HepG2 (cell line): ENCODE measurements around the gene RSL1D1. TPM values are rescaled to one million over a fixed set of nuclear protein-coding genes. Genes with fewer than 3 reads are reported as not detected.

Experiments
- AKNA ChIP-seq: sonication (generic); formaldehyde crosslinking; IDR thresholded peaks from 2 replicates; pipeline ENCODE4 v1.4.0; 2020; ENCODE audit warnings: missing genetic modification reagents, borderline replicate concordance
- ARID2 ChIP-seq: sonication (generic); formaldehyde crosslinking; IDR thresholded peaks from 2 replicates; pipeline ENCODE4 v1.8.1; 2022; ENCODE audit warnings: mild to moderate bottlenecking, missing genetic modification reagents, borderline replicate concordance
- ARNT2 ChIP-seq: sonication (generic); formaldehyde crosslinking; IDR thresholded peaks from 2 replicates; pipeline ENCODE4 v1.8.0; 2022; ENCODE audit warnings: mild to moderate bottlenecking, low read depth, missing genetic modification reagents, moderate library complexity
- ATF6 ChIP-seq: sonication (generic); formaldehyde crosslinking; conservative IDR thresholded peaks from 2 replicates; pipeline ENCODE4 v1.4.0; 2020; ENCODE audit warnings: missing genetic modification reagents
- BORCS8-MEF2B ChIP-seq: sonication (generic); formaldehyde crosslinking; IDR thresholded peaks from 2 replicates; pipeline ENCODE4 v1.8.0; 2022; ENCODE audit warnings: mild to moderate bottlenecking, missing genetic modification reagents
- CBX5 ChIP-seq: sonication (generic); formaldehyde crosslinking; IDR thresholded peaks from 2 replicates; pipeline ENCODE4 v1.4.0; 2020; ENCODE audit warnings: missing genetic modification reagents, borderline replicate concordance
- NFYC ChIP-seq: IDR thresholded peaks from 2 replicates; pipeline ENCODE4 v1.6.1; 2016; ENCODE audit warnings: missing genetic modification reagents, missing compliant biosample characterization
- PCBP2 ChIP-seq: fragments of 200-400 bp; formaldehyde crosslinking; optimal IDR thresholded peaks from 2 replicates; pipeline ENCODE3; 2018; ENCODE audit warnings: low read length, low read depth; ENCODE audit not compliant: poor library complexity, severe bottlenecking
- RBM39 ChIP-seq: fragments of 200-400 bp; formaldehyde crosslinking; IDR thresholded peaks from one replicate; pipeline ENCODE4 v1.6.1; 2018; ENCODE audit warnings: antibody characterized with exemption, mild to moderate bottlenecking, low read depth, low read length; ENCODE audit not compliant: poor library complexity, severe bottlenecking
- SRSF1 ChIP-seq: fragments of 200-400 bp; formaldehyde crosslinking; optimal IDR thresholded peaks from 2 replicates; pipeline ENCODE3; 2017; ENCODE audit warnings: mild to moderate bottlenecking, low read depth, low read length, moderate library complexity
- TSC22D2 ChIP-seq: sonication (generic); formaldehyde crosslinking; IDR thresholded peaks from 2 replicates; pipeline ENCODE4 v1.5.1; 2020; ENCODE audit warnings: missing genetic modification reagents, mild to moderate bottlenecking, borderline replicate concordance
- XBP1 ChIP-seq: sonication (generic); formaldehyde crosslinking; IDR thresholded peaks from 2 replicates; pipeline ENCODE4 v1.5.0; 2020; ENCODE audit warnings: missing genetic modification reagents
- YEATS2 ChIP-seq: sonication (generic); formaldehyde crosslinking; IDR thresholded peaks from 2 replicates; pipeline ENCODE4 v1.4.0; 2020; ENCODE audit warnings: missing genetic modification reagents, borderline replicate concordance
- ZBTB20 ChIP-seq: sonication (generic); formaldehyde crosslinking; IDR thresholded peaks from 2 replicates; pipeline ENCODE4 v1.8.1; 2023; ENCODE audit warnings: missing genetic modification reagents, low read depth, mild to moderate bottlenecking, borderline replicate concordance
- ZEB1 ChIP-seq: IDR thresholded peaks from 2 replicates; pipeline ENCODE4 v1.6.1; 2012; ENCODE audit warnings: mild to moderate bottlenecking, low read depth, inconsistent platforms; ENCODE audit not compliant: insufficient replicate concordance
- ZNF180 ChIP-seq: sonication (generic); formaldehyde crosslinking; IDR thresholded peaks from 2 replicates; pipeline ENCODE4 v1.4.0; 2020; ENCODE audit warnings: low read depth, missing genetic modification reagents, borderline replicate concordance
- ZNF30 ChIP-seq: sonication (generic); formaldehyde crosslinking; IDR thresholded peaks from 2 replicates; pipeline ENCODE4 v1.5.0; 2020; ENCODE audit warnings: mild to moderate bottlenecking, missing genetic modification reagents
- ZNF333 ChIP-seq: sonication (generic); formaldehyde crosslinking; IDR thresholded peaks from 2 replicates; pipeline ENCODE4 v1.4.0; 2020; ENCODE audit warnings: mild to moderate bottlenecking, missing genetic modification reagents, borderline replicate concordance
- ZNF33A ChIP-seq: sonication (generic); formaldehyde crosslinking; IDR thresholded peaks from 2 replicates; pipeline ENCODE4 v1.5.1; 2020; ENCODE audit warnings: missing genetic modification reagents, mild to moderate bottlenecking, moderate library complexity, borderline replicate concordance
- ZNF562 ChIP-seq: sonication (generic); formaldehyde crosslinking; IDR thresholded peaks from 2 replicates; pipeline ENCODE4 v1.8.0; 2022; ENCODE audit warnings: missing genetic modification reagents, borderline replicate concordance
- ZNF563 ChIP-seq: sonication (generic); formaldehyde crosslinking; IDR thresholded peaks from 2 replicates; pipeline ENCODE4 v1.8.0; 2022; ENCODE audit warnings: mild to moderate bottlenecking, moderate library complexity, missing genetic modification reagents
- ZSCAN31 ChIP-seq: sonication (generic); formaldehyde crosslinking; IDR thresholded peaks from 2 replicates; pipeline ENCODE4 v1.5.0; 2020; ENCODE audit warnings: low read depth, mild to moderate bottlenecking, missing genetic modification reagents
- polyA plus RNA-seq, 8 experiments: library from polyadenylated mRNA; depleted of rRNA in 3 of 8; stranded (reverse) in 7 of 8; unstranded in 1 of 8; fragments of >200 nt; fragmentation: Illumina TruSeq in 4 of 8; extraction: Trizol in 4 of 8; gene quantifications; 2 replicates each; pipeline versions ENCODE4 v1.2.1 to v1.2.3, GENCODE V29; 2011 to 2016; ENCODE audit warnings: low read depth in 4 of 8, missing spikeins in 1 of 8, mixed read lengths in 1 of 8; ENCODE audit not compliant: insufficient read depth in 1 of 8
- total RNA-seq, 5 experiments: library from RNA; depleted of rRNA; stranded (reverse); fragments of >200 nt; fragmentation: Illumina TruSeq; extraction: Trizol; gene quantifications; 2 replicates each; pipeline ENCODE4 v1.2.3, GENCODE V29; 2016; ENCODE audit warnings: low read depth in 1 of 5

Gene RSL1D1
- total and polyA plus RNA-seq, 2 of the 13 experiments (the other 11 are each of a cell fraction or from before 2014, with no cell fraction given): 187 to 343 TPM

GRCh38 chr16:11796227-11797165 lies 54.8 kb downstream of the RSL1D1 start (continued):
- TF ChIP-seq ZNF33A (CRISPR knock-in tag) (0 out of 2 replicates have a peak, but pooled peaks have one; percentile 63), RBM39 (peak; percentile 94), AKNA (peak; percentile 44; the same call in 1 of the 2 replicates), PCBP2 (no peak), YEATS2 (CRISPR knock-in tag) (peak; percentile 66; the same call in 1 of the 2 replicates), ZSCAN31 (no peak), ZNF563 (CRISPR knock-in tag) (peak; percentile 7; the same call in 1 of the 2 replicates), XBP1 (CRISPR knock-in tag) (peak; percentile 40; the same call in 1 of the 2 replicates), ZBTB20 (CRISPR knock-in tag) (no peak; the same call in 1 of the 2 replicates), ARNT2 (CRISPR knock-in tag) (no peak), ZNF333 (CRISPR knock-in tag) (no peak), ZEB1 (peak; percentile 67), ATF6 (CRISPR knock-in tag) (no peak), TSC22D2 (no peak), SRSF1 (no peak), BORCS8-MEF2B (CRISPR knock-in tag) (no peak), CBX5 (CRISPR knock-in tag) (0 out of 2 replicates have a peak, but pooled peaks have one; percentile 3), ARID2 (0 out of 2 replicates have a peak, but pooled peaks have one; percentile 52), ZNF30 (CRISPR knock-in tag) (no peak), NFYC (CRISPR knock-in tag) (no peak), ZNF562 (CRISPR knock-in tag) (no peak), ZNF180 (CRISPR knock-in tag) (no peak)
